BE2C (cell line): Measurements from ENCODE around the gene FANCC.

Experiments
- DNase-seq: peaks from one replicate; pipeline ENCODE4 v3.0.0-alpha.2; 2020
- H3K27me3 ChIP-seq: fragments of 250-450 bp; sonication (Bioruptor Pico); 2 replicates; pipeline ENCODE4 v1.5.1; 2020; ENCODE audit warnings: mild to moderate bottlenecking
- H3K36me3 ChIP-seq: fragments of 250-450 bp; sonication (Bioruptor Pico); 2 replicates; pipeline ENCODE4 v1.5.1; 2020; ENCODE audit warnings: mild to moderate bottlenecking
- H3K4me1 ChIP-seq: fragments of 250-450 bp; sonication (Bioruptor Pico); 2 replicates; pipeline ENCODE4 v1.5.1; 2020
- H3K4me3 ChIP-seq: 2 replicates; pipeline ENCODE4 v1.5.1; 2011; ENCODE audit warnings: low read depth, low read length
- H3K9me3 ChIP-seq: fragments of 250-450 bp; sonication (Bioruptor Pico); 2 replicates; pipeline ENCODE4 v1.5.1; 2020
- CTCF ChIP-seq: IDR thresholded peaks from 2 replicates; pipeline ENCODE4 v1.5.1; 2012; ENCODE audit warnings: mild to moderate bottlenecking, low read depth, low read length

The FANCC gene

GRCh38 chr9:95073042-95073607 lies 244.4 kb downstream of the FANCC start:
- peaks cover 39% of the 10 kb centered on the region for H3K4me1 ChIP-seq
- H3K27me3 ChIP-seq: no peaks in the 10 kb centered on the region
- peak; percentile 53 for TF ChIP-seq CTCF
- H3K9me3 ChIP-seq: no peaks in the 10 kb centered on the region
- no peak overlapping the region for H3K4me3 ChIP-seq
- H3K36me3 ChIP-seq: peaks cover 79% of the 10 kb centered on the region
- DNase-seq: no peak

- H3K9me3 ChIP-seq: no peaks in the 10 kb centered on the region
- DNase-seq: no peak
- H3K4me3 ChIP-seq: no peak overlapping the region
- no peaks in the 10 kb centered on the region for H3K27me3 ChIP-seq
- H3K4me1 ChIP-seq: peaks cover 30% of the 10 kb centered on the region
- TF ChIP-seq CTCF: no peak
- peaks cover 80% of the 10 kb centered on the region for H3K36me3 ChIP-seq
These were observed 245.6 kb downstream of the FANCC start for GRCh38 chr9:95071925-95072324.

GRCh38 chr9:95071450-95071849 lies 246.1 kb downstream of the FANCC start:
- Histone ChIP-seq H3K9me3 (no peaks in the 10 kb centered on the region), H3K36me3 (peaks cover 80% of the 10 kb centered on the region), H3K4me3 (no peak overlapping the region), H3K27me3 (no peaks in the 10 kb centered on the region), H3K4me1 (peaks cover 26% of the 10 kb centered on the region)
- TF ChIP-seq CTCF: no peak
- DNase-seq: no peak

GRCh38 chr9:95070549-95071021 lies 246.9 kb downstream of the FANCC start:
- Histone ChIP-seq H3K36me3 (peaks cover 80% of the 10 kb centered on the region), H3K4me3 (no peak overlapping the region), H3K27me3 (no peaks in the 10 kb centered on the region), H3K9me3 (no peaks in the 10 kb centered on the region), H3K4me1 (peaks cover 20% of the 10 kb centered on the region)
- no peak for TF ChIP-seq CTCF
- DNase-seq: no peak

GRCh38 chr9:95067897-95068296 lies 249.6 kb downstream of the FANCC start:
- Histone ChIP-seq H3K4me1 (peaks cover 26% of the 10 kb centered on the region), H3K36me3 (peaks cover 88% of the 10 kb centered on the region), H3K9me3 (no peaks in the 10 kb centered on the region), H3K27me3 (no peaks in the 10 kb centered on the region), H3K4me3 (no peak overlapping the region)
- no peak for DNase-seq
- TF ChIP-seq CTCF: no peak

GRCh38 chr9:95067057-95067456 lies 250.5 kb downstream of the FANCC start:
- no peak for TF ChIP-seq CTCF
- DNase-seq: no peak
- Histone ChIP-seq H3K9me3 (no peaks in the 10 kb centered on the region), H3K36me3 (peaks cover 93% of the 10 kb centered on the region), H3K4me3 (no peak overlapping the region), H3K27me3 (no peaks in the 10 kb centered on the region), H3K4me1 (peaks cover 26% of the 10 kb centered on the region)
